Adrenal gland (tissue), 12 donors: ENCODE measurements around the gene ETFA. TPM values are rescaled to one million over a fixed set of nuclear protein-coding genes. Genes with fewer than 3 reads are reported as not detected.

ENCODE experiments used
- DNase-seq, 7 donors: peaks; one replicate each; pipeline ENCODE4 v3.0.0-alpha.2; 2019 to 2020
- H3K27ac ChIP-seq, 5 donors: fragments of 200-600 bp; sonication (generic) in 4 of 5; 1 replicate in 3 of 5; 2 replicates in 2 of 5; pipeline versions ENCODE4 v1.5.1 to v1.8.0; 2016 to 2020; ENCODE audit warnings: mild to moderate bottlenecking in 1 of 5
- H3K27me3 ChIP-seq: fragments of 200-600 bp; 2 replicates; pipeline ENCODE4 v1.8.0; 2021
- H3K36me3 ChIP-seq, 2 donors: fragments of 200-600 bp; replicated peaks in 1 of 2; 1 replicate in 1 of 2; 2 replicates in 1 of 2; pipeline versions ENCODE4 v1.5.1 to v1.8.0; 2018 to 2022
- H3K4me1 ChIP-seq, 2 donors: fragments of 200-600 bp; replicated peaks in 1 of 2; 1 replicate in 1 of 2; 2 replicates in 1 of 2; pipeline versions ENCODE4 v1.5.1 to v1.8.0; 2018 to 2021
- H3K4me3 ChIP-seq, 4 donors: fragments of 200-600 bp; sonication (generic) in 3 of 4; one replicate each; pipeline ENCODE4 v1.5.1; 2016 to 2018
- H3K9me3 ChIP-seq, 3 donors: fragments of 200-600 bp; sonication (generic) in 1 of 3; replicated peaks in 1 of 3; 1 replicate in 2 of 3; 2 replicates in 1 of 3; pipeline versions ENCODE4 v1.5.1 to v1.8.0; 2016 to 2021
- POLR2A ChIP-seq, 2 donors: fragments of 450-650 bp; IDR thresholded peaks; one replicate each; pipeline ENCODE4 v1.6.1; 2017; ENCODE audit warnings: antibody characterized with exemption in 2 of 2, mild to moderate bottlenecking in 2 of 2, moderate library complexity in 1 of 2
- WGBS, 4 donors: extraction: QIAGEN DNeasy Blood & Tissue Kit in 2 of 4; methylation state at CpG; one replicate each; pipeline versions ENCODE4 v1.1.5 to v1.1.7; 2013 to 2017; 5-methylcytosine and 5-hydroxymethylcytosine counted together
- intact Hi-C, 2 donors: fragments of 100-400 bp; cut with DNase I; formaldehyde crosslinking; loops; one replicate each; pipeline versions ENCODE4 v1.14.1 to v1.15.0; 2022 to 2023
- polyA plus RNA-seq, 3 donors: library from polyadenylated mRNA; stranded (reverse); fragments of 200-250 nt in 2 of 3; fragments of 350-450 nt in 1 of 3; fragmentation: Illumina TruSeq in 1 of 3; extraction: RNeasy Lipid Tissue Mini Kit (QIAGEN cat#74804) in 1 of 3; gene quantifications; one replicate each; pipeline ENCODE4 v1.2.3, GENCODE V29; 2013 to 2014
- total RNA-seq, 9 donors: library from RNA; depleted of rRNA in 4 of 9; stranded (reverse); fragments of >200 nt in 4 of 9; fragments of 120-200 nt in 1 of 9; fragmentation: NEBNext Ultra II Directional in 1 of 9; extraction: Animal tissue kit (Norgen Biotek cat#: 25700) in 1 of 9; gene quantifications; one replicate each; pipeline versions ENCODE4 v1.1.0 to v1.2.4, GENCODE V29; 2013 to 2023
- TF ChIP-seq, protein P1 (sequence below), 6 experiments: fragments of 450-650 bp in 4 of 6; fragments of 200-600 bp in 2 of 6; sonication (generic) in 1 of 6; IDR thresholded peaks; 1 replicate in 5 of 6; 2 replicates in 1 of 6; pipeline versions ENCODE4 v1.5.1 to v1.8.0; 2016 to 2021; ENCODE audit warnings: antibody characterized with exemption in 6 of 6, mild to moderate bottlenecking in 2 of 6, moderate library complexity in 1 of 6
- donor health status: healthy with polysubstance abuse.
- donor health status: Bipolar disorder and iron deficiency.
- donor health status: DM: yes; HTN: yes; CAD: no.
- donor health status: DM: no; HTN: no; CAD: no.
- donor health status: DM: no; HTN: no; CAD: no.
- donor health status: DM: yes; HTN: yes; CAD: no.

ETFA gene
- total and polyA plus RNA-seq, 12 donors: 50.0 to 339 (median 187) TPM

DNA sequence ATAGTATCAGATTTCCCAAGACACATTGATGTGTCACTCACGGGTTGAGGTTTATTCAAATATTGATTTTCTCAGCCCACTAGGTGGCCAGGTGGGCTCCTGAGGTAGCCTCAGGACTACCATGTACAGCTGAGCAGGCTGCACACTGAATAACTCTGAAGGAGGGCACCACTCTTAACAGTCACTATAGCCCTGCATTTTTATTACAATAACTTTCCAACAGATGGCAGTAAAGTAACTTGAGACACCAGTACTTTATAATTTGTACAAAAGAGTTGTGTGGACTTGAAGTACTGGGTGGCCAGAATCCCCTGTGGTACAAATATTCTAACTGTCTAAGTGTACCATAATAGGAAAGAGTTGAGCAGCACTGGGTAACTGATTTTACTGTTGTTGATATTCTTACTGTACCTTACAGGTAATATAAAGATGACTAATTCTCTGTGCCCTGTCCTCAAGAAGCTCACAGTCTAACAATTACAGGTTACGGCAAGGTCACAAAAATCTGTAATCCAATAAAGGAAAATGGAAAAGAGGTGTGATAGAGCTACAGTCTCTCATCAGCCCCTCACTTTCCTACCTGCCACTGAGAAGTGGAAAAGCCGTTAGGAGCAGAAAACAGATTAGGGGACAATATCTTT is 76.0 kb downstream of the ETFA start:
- Histone ChIP-seq H3K27me3 (no peaks in the 10 kb centered on the region), H3K4me3 (no peak overlapping the region), H3K27ac (no peak overlapping the region), H3K4me1 (peaks cover 0 to 9% of the 10 kb centered on the region in 2 donors), H3K36me3 (peaks cover 0 to 7% of the 10 kb centered on the region in 2 donors), H3K9me3 (no peaks in the 10 kb centered on the region)
- intact Hi-C loops: no loop called here
- 76 to 87% (median 83%) methylated on average over 3 of the region's 3 CpGs for WGBS, 4 donors
- TF ChIP-seq POLR2A (IDR thresholded peaks at IDR 0.05): no peak
- TF ChIP-seq, protein P1, sequence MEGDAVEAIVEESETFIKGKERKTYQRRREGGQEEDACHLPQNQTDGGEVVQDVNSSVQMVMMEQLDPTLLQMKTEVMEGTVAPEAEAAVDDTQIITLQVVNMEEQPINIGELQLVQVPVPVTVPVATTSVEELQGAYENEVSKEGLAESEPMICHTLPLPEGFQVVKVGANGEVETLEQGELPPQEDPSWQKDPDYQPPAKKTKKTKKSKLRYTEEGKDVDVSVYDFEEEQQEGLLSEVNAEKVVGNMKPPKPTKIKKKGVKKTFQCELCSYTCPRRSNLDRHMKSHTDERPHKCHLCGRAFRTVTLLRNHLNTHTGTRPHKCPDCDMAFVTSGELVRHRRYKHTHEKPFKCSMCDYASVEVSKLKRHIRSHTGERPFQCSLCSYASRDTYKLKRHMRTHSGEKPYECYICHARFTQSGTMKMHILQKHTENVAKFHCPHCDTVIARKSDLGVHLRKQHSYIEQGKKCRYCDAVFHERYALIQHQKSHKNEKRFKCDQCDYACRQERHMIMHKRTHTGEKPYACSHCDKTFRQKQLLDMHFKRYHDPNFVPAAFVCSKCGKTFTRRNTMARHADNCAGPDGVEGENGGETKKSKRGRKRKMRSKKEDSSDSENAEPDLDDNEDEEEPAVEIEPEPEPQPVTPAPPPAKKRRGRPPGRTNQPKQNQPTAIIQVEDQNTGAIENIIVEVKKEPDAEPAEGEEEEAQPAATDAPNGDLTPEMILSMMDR (IDR thresholded peaks at IDR 0.05): peak; percentile 33 to 55 (median 47)
- no peak for DNase-seq

DNA sequence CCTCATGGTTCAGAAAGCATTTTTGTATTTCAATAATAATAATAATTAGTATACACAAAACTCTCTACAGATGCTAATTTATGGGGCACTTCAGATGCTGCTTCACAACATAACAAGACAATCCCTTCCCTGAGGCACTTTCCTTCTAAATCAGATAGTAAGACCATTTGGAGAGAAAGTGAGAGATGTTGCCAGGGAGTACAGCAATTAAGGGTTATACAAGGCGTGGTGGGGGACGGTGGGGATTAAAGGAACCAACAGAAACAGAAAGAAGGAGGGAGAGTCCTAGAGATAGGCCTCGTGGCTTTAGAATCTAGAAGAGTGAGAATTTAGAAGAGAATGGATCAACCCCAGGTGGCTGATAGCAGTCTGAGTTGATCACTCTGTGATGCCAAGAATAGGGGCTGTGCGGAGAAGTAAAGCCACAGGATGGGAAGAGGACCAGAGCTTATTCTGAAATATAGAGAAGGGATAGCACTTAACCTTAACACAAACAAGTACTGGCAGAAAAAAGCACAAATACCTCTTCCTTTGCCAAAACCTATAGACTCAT is 76.9 kb downstream of the ETFA start:
- Histone ChIP-seq H3K27ac (no peak overlapping the region), H3K4me1 (peaks cover 0 to under 1% of the 10 kb centered on the region in 2 donors), H3K27me3 (no peaks in the 10 kb centered on the region), H3K4me3 (no peak overlapping the region), H3K36me3 (peaks cover 2 to 7% of the 10 kb centered on the region in 2 donors), H3K9me3 (no peaks in the 10 kb centered on the region)
- TF ChIP-seq POLR2A (IDR thresholded peaks at IDR 0.05): no peak
- TF ChIP-seq, protein P1 (IDR thresholded peaks at IDR 0.05): no peak
- DNase-seq: no peak
- intact Hi-C loops: no loop called here
- WGBS, 4 donors: 70 to 91% (median 83%) methylated on average over 4 of the region's 4 CpGs

DNA sequence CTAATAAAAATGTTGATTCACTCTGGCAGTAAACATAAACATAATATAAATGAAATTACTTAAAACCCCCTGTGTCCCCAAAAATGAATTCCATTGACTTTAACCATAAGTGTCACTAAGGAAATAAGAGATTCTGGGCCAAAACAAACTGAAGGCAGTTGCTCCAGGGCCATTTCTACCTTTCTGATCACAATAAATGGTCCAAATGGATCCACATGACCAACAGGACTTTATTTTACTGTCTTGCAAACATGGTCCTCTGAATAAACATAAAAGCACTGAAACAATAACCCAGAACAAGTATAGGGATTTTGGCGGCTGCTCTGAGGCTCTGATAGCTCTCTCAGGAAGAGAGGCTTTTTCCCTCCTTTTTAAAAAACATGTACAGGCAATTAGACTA is 77.3 kb downstream of the ETFA start:
- Histone ChIP-seq H3K27ac (no peak overlapping the region), H3K27me3 (no peaks in the 10 kb centered on the region), H3K9me3 (no peaks in the 10 kb centered on the region), H3K4me1 (no peaks in the 10 kb centered on the region), H3K36me3 (peaks cover 5 to 7% of the 10 kb centered on the region in 2 donors), H3K4me3 (no peak overlapping the region)
- TF ChIP-seq POLR2A (IDR thresholded peaks at IDR 0.05): no peak
- TF ChIP-seq, protein P1 (IDR thresholded peaks at IDR 0.05): no peak
- intact Hi-C loops: no loop called here
- no peak for DNase-seq
- WGBS, 4 donors: 95 to 100% (median 98%) methylated on average over 1 of the region's 1 CpG

DNA sequence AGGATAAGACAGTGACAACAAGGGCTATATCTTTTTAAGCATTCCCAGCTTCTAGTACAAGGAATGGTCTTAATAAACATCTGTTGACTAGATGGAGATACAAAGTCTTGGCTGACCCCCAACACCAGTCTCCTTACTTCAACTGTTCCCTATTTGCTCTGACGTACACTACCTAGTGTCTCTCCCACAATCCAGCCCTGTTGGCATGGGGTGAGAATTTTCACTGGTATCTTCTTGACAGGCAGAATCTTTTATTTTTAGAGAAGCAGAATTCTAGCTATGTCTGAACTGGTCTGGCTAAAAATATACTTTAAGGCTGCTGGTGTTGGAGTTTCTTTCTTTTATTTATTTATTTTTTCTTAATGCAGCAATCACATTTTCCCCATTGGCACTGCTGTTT is 82.0 kb downstream of the ETFA start:
- no peak for DNase-seq
- H3K27me3 ChIP-seq: no peaks in the 10 kb centered on the region
- H3K36me3 ChIP-seq: peaks cover 5 to 13% of the 10 kb centered on the region in 2 donors
- 89 to 100% (median 99%) methylated on average over 1 of the region's 1 CpG for WGBS, 4 donors
- H3K9me3 ChIP-seq: no peaks in the 10 kb centered on the region
- no peaks in the 10 kb centered on the region for H3K4me1 ChIP-seq
- H3K4me3 ChIP-seq: no peak overlapping the region
- intact Hi-C loops: no loop called here
- TF ChIP-seq POLR2A (IDR thresholded peaks at IDR 0.05): no peak
- TF ChIP-seq, protein P1 (IDR thresholded peaks at IDR 0.05): no peak
- no peak overlapping the region for H3K27ac ChIP-seq
